HG03354 (cell line): ENCODE data around the gene MUC5B.
"Not testable (repeated sequence)": the region's sequence is repeated elsewhere in the genome, so short reads cannot be mapped to it uniquely, and the experiment has no call there.

Experiments
- ATAC-seq: cut with Tn5 transposase; IDR thresholded peaks from one replicate; pipeline ENCODE4 v1.9.1; 2021; ENCODE audit warnings: mild to moderate bottlenecking; ENCODE audit not compliant: unreplicated experiment, poor library complexity, severe bottlenecking

MUC5B gene

DNA sequence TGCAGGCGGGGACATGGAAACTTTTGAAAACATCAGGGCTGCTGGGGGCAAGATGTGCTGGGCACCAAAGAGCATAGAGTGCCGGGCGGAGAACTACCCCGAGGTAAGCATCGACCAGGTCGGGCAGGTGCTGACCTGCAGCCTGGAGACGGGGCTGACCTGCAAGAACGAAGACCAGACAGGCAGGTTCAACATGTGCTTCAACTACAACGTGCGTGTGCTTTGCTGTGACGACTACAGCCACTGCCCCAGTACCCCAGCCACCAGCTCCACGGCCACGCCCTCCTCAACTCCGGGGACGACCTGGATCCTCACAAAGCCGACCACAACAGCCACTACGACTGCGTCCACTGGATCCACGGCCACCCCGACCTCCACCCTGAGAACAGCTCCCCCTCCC lies 19.4 kb downstream of the MUC5B start:
- ATAC-seq: no peak

DNA sequence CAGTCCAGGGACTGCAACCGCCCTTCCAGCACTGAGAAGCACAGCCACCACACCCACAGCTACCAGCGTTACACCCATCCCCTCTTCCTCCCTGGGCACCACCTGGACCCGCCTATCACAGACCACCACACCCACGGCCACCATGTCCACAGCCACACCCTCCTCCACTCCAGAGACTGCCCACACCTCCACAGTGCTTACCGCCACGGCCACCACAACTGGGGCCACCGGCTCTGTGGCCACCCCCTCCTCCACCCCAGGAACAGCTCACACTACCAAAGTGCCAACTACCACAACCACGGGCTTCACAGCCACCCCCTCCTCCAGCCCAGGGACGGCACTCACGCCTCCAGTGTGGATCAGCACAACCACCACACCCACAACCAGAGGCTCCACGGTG lies 19.9 kb downstream of the MUC5B start:
- ATAC-seq: not testable (repeated sequence)

DNA sequence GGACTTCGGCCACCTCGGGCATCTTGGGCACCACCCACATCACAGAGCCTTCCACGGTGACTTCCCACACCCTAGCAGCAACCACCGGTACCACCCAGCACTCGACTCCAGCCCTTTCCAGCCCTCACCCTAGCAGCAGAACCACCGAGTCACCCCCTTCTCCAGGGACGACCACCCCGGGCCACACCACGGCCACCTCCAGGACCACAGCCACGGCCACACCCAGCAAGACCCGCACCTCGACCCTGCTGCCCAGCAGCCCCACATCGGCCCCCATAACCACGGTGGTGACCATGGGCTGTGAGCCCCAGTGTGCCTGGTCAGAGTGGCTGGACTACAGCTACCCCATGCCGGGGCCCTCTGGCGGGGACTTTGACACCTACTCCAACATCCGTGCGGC lies 20.7 kb downstream of the MUC5B start:
- not testable (repeated sequence) for ATAC-seq

DNA sequence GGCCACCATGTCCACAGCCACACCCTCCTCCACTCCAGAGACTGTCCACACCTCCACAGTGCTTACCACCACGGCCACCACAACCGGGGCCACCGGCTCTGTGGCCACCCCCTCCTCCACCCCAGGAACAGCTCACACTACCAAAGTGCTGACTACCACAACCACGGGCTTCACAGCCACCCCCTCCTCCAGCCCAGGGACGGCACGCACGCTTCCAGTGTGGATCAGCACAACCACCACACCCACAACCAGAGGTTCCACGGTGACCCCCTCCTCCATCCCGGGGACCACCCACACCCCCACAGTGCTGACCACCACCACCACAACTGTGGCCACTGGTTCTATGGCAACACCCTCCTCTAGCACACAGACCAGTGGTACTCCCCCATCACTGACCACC lies 21.7 kb downstream of the MUC5B start:
- not testable (repeated sequence) for ATAC-seq

DNA sequence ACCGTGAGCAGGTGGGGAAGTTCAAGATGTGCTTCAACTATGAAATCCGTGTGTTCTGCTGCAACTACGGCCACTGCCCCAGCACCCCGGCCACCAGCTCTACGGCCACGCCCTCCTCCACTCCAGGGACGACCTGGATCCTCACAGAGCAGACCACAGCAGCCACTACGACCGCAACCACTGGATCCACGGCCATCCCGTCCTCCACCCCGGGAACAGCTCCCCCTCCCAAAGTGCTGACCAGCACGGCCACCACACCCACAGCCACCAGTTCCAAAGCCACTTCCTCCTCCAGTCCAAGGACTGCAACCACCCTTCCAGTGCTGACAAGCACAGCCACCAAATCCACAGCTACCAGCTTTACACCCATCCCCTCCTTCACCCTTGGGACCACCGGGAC lies 22.9 kb downstream of the MUC5B start:
- not testable (repeated sequence) for ATAC-seq

DNA sequence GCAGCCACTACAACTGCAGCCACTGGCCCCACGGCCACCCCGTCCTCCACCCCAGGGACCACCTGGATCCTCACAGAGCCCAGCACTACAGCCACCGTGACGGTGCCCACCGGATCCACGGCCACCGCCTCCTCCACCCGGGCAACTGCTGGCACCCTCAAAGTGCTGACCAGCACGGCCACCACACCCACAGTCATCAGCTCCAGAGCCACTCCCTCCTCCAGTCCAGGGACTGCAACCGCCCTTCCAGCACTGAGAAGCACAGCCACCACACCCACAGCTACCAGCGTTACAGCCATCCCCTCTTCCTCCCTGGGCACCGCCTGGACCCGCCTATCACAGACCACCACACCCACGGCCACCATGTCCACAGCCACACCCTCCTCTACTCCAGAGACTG lies 23.4 kb downstream of the MUC5B start:
- not testable (repeated sequence) for ATAC-seq

DNA sequence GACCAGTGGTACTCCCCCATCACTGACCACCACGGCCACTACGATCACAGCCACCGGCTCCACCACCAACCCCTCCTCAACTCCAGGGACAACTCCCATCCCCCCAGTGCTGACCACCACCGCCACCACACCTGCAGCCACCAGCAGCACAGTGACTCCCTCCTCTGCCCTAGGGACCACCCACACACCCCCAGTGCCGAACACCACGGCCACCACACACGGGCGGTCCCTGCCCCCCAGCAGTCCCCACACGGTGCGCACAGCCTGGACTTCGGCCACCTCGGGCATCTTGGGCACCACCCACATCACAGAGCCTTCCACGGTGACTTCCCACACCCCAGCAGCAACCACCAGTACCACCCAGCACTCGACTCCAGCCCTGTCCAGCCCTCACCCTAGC lies 24.2 kb downstream of the MUC5B start:
- not testable (repeated sequence) for ATAC-seq

DNA sequence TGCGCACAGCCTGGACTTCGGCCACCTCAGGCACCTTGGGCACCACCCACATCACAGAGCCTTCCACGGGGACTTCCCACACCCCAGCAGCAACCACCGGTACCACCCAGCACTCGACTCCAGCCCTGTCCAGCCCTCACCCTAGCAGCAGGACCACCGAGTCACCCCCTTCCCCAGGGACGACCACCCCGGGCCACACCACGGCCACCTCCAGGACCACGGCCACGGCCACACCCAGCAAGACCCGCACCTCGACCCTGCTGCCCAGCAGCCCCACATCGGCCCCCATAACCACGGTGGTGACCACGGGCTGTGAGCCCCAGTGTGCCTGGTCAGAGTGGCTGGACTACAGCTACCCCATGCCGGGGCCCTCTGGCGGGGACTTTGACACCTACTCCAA lies 26.1 kb downstream of the MUC5B start:
- not testable (repeated sequence) for ATAC-seq

DNA sequence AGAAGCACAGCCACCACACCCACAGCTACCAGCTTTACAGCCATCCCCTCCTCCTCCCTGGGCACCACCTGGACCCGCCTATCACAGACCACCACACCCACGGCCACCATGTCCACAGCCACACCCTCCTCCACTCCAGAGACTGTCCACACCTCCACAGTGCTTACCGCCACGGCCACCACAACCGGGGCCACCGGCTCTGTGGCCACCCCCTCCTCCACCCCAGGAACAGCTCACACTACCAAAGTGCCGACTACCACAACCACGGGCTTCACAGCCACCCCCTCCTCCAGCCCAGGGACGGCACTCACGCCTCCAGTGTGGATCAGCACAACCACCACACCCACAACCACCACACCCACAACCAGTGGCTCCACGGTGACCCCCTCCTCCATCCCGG lies 27.5 kb downstream of the MUC5B start:
- ATAC-seq: not testable (repeated sequence)

DNA sequence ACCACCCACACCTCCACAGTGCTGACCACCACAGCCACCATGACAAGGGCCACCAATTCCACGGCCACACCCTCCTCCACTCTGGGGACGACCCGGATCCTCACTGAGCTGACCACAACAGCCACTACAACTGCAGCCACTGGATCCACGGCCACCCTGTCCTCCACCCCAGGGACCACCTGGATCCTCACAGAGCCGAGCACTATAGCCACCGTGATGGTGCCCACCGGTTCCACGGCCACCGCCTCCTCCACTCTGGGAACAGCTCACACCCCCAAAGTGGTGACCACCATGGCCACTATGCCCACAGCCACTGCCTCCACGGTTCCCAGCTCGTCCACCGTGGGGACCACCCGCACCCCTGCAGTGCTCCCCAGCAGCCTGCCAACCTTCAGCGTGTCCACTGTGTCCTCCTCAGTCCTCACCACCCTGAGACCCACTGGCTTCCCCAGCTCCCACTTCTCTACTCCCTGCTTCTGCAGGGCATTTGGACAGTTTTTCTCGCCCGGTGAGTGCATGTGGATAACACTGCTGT lies 28.4 kb downstream of the MUC5B start:
- no peak for ATAC-seq

DNA sequence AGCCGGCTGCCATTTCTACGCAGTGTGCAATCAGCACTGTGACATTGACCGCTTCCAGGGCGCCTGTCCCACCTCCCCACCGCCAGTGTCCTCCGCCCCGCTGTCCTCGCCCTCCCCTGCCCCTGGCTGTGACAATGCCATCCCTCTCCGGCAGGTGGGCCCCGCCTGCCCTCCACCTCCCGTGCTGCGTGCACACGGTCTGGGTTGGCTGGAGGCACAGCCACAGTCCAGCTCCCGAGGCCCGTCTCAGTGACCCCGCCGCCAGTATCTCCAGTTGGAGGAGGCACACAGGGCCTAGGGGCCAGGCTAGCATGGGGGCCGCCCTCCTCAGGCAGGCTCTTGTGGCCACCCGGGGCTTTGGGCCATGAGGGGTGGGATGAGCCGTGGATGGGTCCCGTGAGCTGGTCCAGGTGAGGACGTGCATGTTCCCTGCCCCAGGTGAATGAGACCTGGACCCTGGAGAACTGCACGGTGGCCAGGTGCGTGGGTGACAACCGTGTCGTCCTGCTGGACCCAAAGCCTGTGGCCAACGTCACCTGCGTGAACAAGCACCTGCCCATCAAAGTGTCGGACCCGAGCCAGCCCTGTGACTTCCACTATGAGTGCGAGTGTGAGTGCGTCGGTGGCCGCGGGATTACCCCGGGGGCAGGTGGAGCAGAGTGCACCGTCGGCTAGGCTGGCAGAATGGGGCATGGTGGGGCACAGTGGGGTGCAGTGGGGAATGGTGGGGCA lies 29.7 kb downstream of the MUC5B start:
- no peak for ATAC-seq

DNA sequence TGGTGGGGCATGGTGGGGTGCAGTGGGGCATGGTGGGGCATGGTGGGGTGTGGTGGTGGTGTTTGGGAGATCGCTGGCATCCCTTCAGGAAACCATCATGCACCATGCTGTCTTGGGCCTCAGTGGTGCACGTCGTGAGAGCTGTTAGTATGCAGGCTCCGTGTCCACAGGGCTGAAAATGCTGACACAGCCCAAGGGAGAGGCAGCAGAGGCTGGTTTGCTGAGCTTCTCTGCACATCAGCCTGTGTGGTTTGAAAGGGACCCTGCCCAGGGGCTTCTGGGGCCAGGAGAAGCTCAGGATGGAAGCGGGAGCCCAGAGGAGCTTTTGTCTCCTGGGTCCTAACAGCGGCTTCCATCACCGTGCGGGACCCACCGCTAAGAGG lies 30.2 kb downstream of the MUC5B start:
- no peak for ATAC-seq

DNA sequence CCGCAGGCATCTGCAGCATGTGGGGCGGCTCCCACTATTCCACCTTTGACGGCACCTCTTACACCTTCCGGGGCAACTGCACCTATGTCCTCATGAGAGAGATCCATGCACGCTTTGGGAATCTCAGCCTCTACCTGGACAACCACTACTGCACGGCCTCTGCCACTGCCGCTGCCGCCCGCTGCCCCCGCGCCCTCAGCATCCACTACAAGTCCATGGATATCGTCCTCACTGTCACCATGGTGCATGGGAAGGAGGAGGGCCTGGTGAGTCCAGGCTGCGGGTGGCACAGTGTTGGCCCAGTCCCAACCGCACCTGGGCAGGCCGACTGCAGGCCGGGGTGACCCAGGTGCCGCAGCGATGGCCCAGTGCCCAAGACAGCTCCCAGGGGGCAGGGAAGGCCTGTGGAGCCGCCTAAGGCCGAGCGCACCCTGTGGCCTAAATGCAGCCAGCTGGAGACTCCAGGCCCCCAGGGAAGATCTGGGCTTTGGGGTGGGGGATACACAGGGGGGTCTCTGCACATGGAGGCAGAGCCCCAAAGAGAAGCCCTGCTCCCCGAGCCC lies 31.3 kb downstream of the MUC5B start:
- no peak for ATAC-seq

DNA sequence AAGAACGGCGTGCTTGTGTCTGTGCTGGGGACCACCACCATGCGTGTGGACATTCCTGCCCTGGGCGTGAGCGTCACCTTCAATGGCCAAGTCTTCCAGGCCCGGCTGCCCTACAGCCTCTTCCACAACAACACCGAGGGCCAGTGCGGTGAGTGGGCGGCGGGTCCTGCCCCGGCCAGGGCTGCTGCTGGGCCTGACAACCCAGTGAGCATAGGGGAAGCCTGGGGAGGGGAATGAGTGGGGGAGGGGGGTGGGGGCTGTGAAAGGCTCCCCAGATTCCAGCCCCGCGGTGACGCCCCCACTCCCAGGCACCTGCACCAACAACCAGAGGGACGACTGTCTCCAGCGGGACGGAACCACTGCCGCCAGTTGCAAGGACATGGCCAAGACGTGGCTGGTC lies 31.9 kb downstream of the MUC5B start:
- ATAC-seq: no peak

DNA sequence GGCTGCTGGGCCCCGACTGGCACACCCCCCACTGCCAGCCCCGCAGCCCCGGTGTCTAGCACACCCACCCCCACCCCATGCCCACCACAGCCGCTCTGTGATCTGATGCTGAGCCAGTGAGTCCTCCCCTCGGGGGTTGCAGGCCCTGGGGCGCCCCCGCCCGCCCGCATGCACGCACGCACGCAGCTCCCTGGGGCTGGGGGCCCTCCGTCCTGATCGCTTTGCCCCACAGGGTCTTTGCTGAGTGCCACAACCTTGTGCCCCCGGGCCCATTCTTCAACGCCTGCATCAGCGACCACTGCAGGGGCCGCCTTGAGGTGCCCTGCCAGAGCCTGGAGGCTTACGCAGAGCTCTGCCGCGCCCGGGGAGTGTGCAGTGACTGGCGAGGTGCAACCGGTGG lies 32.3 kb downstream of the MUC5B start:
- ATAC-seq: no peak

DNA sequence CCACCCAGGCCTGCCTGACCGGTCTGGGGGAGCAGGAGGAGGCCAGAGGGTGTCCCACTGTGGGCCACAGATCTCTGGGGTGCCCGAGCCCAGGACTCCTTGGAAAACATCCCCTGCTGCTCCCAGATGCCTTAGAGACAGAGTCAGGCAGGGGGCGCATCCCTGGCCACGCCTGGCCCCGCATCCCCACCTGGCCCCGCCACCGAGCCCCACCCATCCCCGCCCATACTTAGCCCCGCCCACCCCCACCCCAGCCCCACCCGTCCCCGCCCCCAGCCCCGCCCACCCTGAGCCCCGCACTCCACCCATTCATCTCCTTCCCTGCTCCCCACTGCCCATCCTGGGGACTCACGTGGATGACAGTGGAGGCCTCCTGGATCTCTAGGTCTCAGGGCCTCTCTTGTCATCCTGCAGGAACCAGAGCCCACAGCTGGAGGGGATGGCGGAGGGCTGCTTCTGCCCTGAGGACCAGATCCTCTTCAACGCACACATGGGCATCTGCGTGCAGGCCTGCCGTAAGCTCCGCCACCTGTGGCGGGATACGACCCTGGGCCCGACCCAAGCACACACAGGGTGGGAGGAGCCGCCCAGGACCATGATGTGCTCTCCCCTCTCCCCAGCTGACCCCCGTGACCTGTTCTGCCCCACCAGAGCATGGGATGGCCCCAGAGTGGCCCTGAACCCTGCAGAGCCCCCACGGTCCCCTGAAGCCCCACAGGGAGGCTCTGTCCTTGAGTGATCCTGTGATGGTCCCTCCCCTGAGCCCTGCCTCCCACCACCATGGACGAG lies 33.6 kb downstream of the MUC5B start:
- no peak for ATAC-seq

DNA sequence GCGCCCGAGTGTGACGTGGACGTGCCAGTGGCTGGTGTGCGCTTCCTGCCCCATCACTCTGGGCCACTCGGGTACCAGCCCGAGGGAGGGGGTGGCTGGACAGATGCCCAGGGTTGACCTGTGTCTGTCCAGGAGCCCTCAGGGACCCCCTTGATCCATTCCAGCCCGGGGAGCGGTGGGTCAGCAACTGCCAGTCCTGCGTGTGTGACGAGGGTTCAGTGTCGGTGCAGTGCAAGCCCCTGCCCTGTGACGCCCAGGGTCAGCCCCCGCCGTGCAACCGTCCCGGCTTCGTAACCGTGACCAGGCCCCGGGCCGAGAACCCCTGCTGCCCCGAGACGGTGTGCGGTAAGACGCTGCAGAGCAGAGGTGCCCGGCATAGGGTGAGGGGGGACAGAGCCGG lies 34.5 kb downstream of the MUC5B start:
- ATAC-seq: no peak

DNA sequence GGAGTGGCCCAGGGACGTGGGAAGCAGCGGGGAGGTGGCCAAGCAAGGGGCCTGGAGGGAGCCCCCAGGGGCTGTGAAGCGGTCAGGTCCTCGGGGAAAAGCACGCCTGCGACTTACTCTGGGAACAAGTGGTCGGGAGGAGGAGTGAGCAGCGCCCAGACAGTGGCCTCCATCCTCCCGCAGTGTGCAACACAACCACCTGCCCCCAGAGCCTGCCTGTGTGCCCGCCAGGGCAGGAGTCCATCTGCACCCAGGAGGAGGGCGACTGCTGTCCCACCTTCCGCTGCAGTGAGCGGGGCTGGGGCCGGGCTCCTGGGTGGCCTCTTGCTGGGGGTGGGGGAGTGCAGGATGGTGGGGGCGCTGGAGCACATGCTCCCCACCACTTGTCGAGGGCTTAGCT lies 35.0 kb downstream of the MUC5B start:
- no peak for ATAC-seq

DNA sequence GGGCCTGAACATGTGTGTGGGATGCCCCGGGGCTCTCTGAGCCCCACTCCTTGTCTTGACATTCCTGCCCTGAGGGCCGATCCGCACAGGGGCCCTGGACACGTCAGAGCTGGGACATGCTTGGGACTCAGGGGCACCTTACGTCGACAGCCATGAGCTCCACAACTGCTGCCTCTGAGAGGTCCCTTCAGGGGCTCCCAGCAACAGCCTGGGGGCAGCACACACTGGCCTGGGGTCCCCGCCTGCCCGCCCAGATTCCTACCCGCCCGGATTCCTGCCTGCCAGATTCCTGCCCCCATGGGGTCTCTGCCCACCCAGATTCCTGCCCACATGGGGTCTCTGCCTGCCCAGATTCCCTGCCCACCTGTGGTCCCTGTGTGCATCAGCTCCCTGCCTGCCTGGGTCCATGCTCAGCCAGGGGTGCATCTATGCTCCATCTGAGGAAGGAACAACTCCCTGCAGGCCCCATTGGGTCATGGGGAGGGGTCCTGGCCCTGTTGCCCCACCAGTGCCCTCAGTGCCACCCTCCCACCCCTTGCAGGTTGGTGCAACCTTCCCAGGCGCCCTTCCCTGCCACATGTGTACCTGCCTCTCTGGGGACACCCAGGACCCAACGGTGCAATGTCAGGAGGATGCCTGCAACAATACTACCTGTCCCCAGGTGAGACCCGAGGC lies 35.7 kb downstream of the MUC5B start:
- ATAC-seq: no peak

DNA sequence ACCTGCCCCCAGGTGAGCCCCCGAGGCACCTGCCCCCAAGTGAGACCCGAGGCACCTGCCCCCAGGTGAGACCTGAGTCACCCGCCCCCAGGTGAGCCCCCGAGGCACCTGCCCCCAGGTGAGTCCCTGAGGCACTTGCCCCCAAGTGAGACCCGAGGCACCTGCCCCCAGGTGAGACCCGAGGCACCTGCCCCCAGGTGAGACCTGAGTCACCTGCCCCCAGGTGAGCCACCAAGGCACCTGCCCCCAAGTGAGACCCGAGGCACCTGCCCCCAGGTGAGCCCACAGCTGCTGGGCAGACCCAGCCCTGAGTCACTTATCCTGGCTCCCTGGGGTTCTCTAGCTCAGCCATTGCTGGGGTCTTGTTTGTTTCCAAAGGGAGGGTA lies 36.2 kb downstream of the MUC5B start:
- no peak for ATAC-seq
